Measurements from ENCODE around the gene FHOD1. TPM values are rescaled to one million over a fixed set of nuclear protein-coding genes. Genes with fewer than 3 reads are reported as not detected.
A peak's percentile ranks its signal among the peaks of the same experiment; 100 is the strongest.

The FHOD1 gene
- total RNA-seq, 1 donor from 2014 or later = 50.4 TPM

DNA sequence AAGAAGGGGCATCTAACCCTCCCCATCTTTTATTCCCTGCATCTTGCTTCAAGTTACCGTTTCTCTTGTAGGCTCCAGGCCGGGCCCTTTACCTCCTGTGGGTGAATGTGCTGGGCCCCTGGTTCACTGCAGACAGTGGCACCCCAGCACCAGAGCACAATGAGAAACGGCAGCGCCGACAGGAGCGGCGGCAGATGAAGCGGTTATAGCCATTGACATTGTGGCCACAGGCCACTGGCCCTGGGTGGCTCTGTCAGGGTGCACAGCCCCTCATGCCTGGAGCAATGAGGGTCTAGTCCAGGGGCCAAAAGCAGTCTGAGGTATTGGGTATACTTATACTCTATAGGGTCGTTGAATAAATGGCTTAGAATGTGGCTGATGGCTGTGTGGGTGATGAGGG lies 18.4 kb downstream of the FHOD1 start:
- TF ChIP-seq, protein P1, sequence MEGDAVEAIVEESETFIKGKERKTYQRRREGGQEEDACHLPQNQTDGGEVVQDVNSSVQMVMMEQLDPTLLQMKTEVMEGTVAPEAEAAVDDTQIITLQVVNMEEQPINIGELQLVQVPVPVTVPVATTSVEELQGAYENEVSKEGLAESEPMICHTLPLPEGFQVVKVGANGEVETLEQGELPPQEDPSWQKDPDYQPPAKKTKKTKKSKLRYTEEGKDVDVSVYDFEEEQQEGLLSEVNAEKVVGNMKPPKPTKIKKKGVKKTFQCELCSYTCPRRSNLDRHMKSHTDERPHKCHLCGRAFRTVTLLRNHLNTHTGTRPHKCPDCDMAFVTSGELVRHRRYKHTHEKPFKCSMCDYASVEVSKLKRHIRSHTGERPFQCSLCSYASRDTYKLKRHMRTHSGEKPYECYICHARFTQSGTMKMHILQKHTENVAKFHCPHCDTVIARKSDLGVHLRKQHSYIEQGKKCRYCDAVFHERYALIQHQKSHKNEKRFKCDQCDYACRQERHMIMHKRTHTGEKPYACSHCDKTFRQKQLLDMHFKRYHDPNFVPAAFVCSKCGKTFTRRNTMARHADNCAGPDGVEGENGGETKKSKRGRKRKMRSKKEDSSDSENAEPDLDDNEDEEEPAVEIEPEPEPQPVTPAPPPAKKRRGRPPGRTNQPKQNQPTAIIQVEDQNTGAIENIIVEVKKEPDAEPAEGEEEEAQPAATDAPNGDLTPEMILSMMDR (IDR thresholded peaks at IDR 0.05) = no peak
- CTCF ChIA-PET = no interaction called here
- DNase-seq (no peak), ATAC-seq (ENCODE audit: low read depth) (no peak)
- peak overlapping the region; percentile 19 for H3K4me3 Mint-ChIP-seq
- H3K27ac Mint-ChIP-seq = no peak overlapping the region
- peaks cover 58% of the 10 kb centered on the region for H3K36me3 Mint-ChIP-seq (ENCODE audit: low read depth)
- no peaks in the 10 kb centered on the region for H3K9me3 Mint-ChIP-seq
- intact Hi-C loops (cut with micrococcal nuclease) = no loop called here
- peaks cover 27% of the 10 kb centered on the region for H3K4me1 Mint-ChIP-seq
- POLR2A ChIA-PET = interaction anchor here (0.7 to 5.1 kb wide), 3 partner anchors 9 to 490 kb away, joined by 3 to 120 read pairs (median 25); partner anchors contain the start of genes FHOD1 and SLC9A5
- H3K27me3 Mint-ChIP-seq = no peaks in the 10 kb centered on the region

GRCh38 chr16:67228034-67228785 lies 19.1 kb downstream of the FHOD1 start:
- no peaks in the 10 kb centered on the region for H3K27me3 Mint-ChIP-seq
- ATAC-seq (ENCODE audit: low read depth) = no peak
- CTCF ChIA-PET = interaction anchor here (1.3 to 2.4 kb wide), 2 partner anchors 16 to 65 kb away, joined by 3 to 9 read pairs; no protein-coding TSS in a partner anchor
- peak overlapping the region; percentile 100 for H3K4me3 Mint-ChIP-seq
- no peak for DNase-seq
- intact Hi-C loops (cut with micrococcal nuclease) = no loop called here
- POLR2A ChIA-PET = interaction anchor here (0.6 to 5.1 kb wide), 4 partner anchors 10 to 69 kb away, joined by 3 to 120 read pairs (median 18); partner anchors contain the start of genes FBXL8, FHOD1, SLC9A5 and TRADD
- H3K27ac Mint-ChIP-seq = peak overlapping the region; percentile 13
- H3K4me1 Mint-ChIP-seq = peaks cover 27% of the 10 kb centered on the region
- no peaks in the 10 kb centered on the region for H3K9me3 Mint-ChIP-seq
- peaks cover 53% of the 10 kb centered on the region for H3K36me3 Mint-ChIP-seq (ENCODE audit: low read depth)
- TF ChIP-seq, protein P1 (IDR thresholded peaks at IDR 0.05) = no peak

- Mint-ChIP-seq H3K27me3 (no peaks in the 10 kb centered on the region), H3K9me3 (no peaks in the 10 kb centered on the region), H3K36me3 (ENCODE audit: low read depth) (peaks cover 51% of the 10 kb centered on the region), H3K4me1 (peaks cover 27% of the 10 kb centered on the region), H3K27ac (peak overlapping the region; percentile 99), H3K4me3 (peak overlapping the region; percentile 100)
- TF ChIP-seq, protein P1 (IDR thresholded peaks at IDR 0.05) = no peak
- no peak for ATAC-seq (ENCODE audit: low read depth)
- DNase-seq = no peak
- ChIA-PET CTCF (interaction anchor here (1.3 to 2.4 kb wide), 4 partner anchors 17 to 65 kb away, joined by 3 to 12 read pairs (median 6); partner anchors contain the start of gene FHOD1), POLR2A (interaction anchor here (0.5 to 5.1 kb wide), 12 partner anchors 11 to 777 kb away, joined by 3 to 120 read pairs (median 6); partner anchors contain the start of genes CIAO2B, E2F4, FBXL8 and FHOD1)
- intact Hi-C loops (cut with micrococcal nuclease) = loop anchor here (1.0 to 2.0 kb wide), 6 partner anchors 17 to 335 kb away; partner anchors contain the start of genes CBFB, CTCF, FBXL8 and MATCAP1
Observed at GRCh38 chr16:67227567-67227921, 19.7 kb downstream of the FHOD1 start.

DNA sequence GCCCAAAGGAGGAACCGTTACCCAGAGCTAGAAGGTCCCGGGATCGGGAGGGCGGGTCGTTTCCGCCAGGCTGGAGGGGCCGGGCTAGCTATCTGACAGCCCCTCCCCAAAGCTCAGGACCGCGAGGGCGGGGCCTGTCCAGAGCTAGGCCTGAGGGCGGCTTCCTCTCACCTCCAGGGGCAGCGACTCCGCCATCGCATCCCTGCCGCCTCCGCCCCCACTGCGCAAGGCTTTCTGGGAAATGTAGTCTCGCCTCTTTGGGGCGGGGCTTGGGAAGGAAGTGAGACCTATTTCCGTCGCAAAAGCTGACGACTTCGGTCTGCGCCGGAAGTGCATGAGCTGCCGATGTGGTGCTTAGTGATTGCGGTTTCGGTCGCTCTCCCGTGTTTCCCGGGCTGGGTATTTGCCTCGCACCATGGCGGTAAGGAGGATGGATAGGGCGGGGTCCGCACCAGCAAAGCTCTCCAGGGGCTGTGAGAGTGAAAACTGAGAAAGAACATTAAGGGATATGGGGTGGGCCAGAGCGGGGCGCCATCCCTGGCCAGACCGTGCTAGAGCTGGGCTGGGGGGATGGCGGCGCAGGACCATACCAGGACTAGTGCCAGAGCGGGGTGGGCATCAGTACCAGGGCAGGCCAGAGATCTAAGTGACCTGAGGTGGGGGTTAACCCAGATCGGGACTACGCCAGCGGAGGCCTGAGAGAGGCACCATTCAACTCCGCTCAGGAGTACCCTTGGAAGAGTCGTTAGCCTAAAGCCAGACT lies 20.3 kb downstream of the FHOD1 start, which contains the start of gene TMEM208:
Gene TMEM208, plus strand, starts transcription at position 327 of the 763 bp plus-strand sequence. Its CDS starts 89 bp downstream, at position 416.
- ATAC-seq (ENCODE audit: low read depth) (peak; percentile 98), DNase-seq (peak; percentile 98)
- Mint-ChIP-seq H3K4me1 (peaks cover 27% of the 10 kb centered on the region), H3K27ac (peak within 1 kb of the TSS; percentile 99), H3K9me3 (no peaks in the 10 kb centered on the region), H3K27me3 (no peaks in the 10 kb centered on the region), H3K4me3 (peak within 1 kb of the TSS; percentile 100), H3K36me3 (ENCODE audit: low read depth) (peaks cover 49% of the 10 kb centered on the region)
- TF ChIP-seq, protein P1 (IDR thresholded peaks at IDR 0.05) = no peak
- intact Hi-C loops (cut with micrococcal nuclease) = loop anchor here (1.0 to 2.0 kb wide), 8 partner anchors 17 to 335 kb away; partner anchors contain the start of genes CBFB, CTCF, E2F4 and FBXL8
- ChIA-PET POLR2A (interaction anchor here (0.5 to 5.1 kb wide), 20 partner anchors 9 to 858 kb away, joined by 3 to 120 read pairs (median 4); partner anchors contain the start of genes ATP6V0D1, CIAO2B, E2F4 and FBXL8), CTCF (interaction anchor here (0.6 to 2.4 kb wide), 8 partner anchors 17 to 144 kb away, joined by 3 to 12 read pairs (median 4); partner anchors contain the start of gene FHOD1)

Data from activated B cell treated with CpG ODN at 0.5 μM for 24 hours (primary cell).